Gastroesophageal sphincter (tissue), 4 donors: ENCODE results near the gene GALNT12. TPM values are rescaled to one million over a fixed set of nuclear protein-coding genes. Genes with fewer than 3 reads are reported as not detected.
A peak's percentile ranks its signal among the peaks of the same experiment; 100 is the strongest.

Source experiments
- ATAC-seq: fragments of 150-250 bp; one replicate; pipeline ENCODE4 v1.9.1; 2016; ENCODE audit warnings: mild to moderate bottlenecking, moderate library complexity
- H3K27ac ChIP-seq, 4 donors: fragments of 200-600 bp; sonication (generic) in 3 of 4; 1 replicate in 3 of 4; 2 replicates in 1 of 4; pipeline ENCODE4 v1.5.1; 2016 to 2019
- H3K27me3 ChIP-seq: fragments of 200-600 bp; sonication (generic); one replicate; pipeline ENCODE4 v1.5.1; 2019
- H3K36me3 ChIP-seq, 2 donors: fragments of 200-600 bp; sonication (generic); one replicate each; pipeline ENCODE4 v1.5.1; 2019; ENCODE audit warnings: control low read depth in 1 of 2
- H3K4me1 ChIP-seq, 3 donors: fragments of 200-600 bp; sonication (generic); 1 replicate in 2 of 3; 2 replicates in 1 of 3; pipeline ENCODE4 v1.5.1; 2016 to 2019; ENCODE audit warnings: control low read depth in 2 of 3
- H3K4me3 ChIP-seq, 2 donors: fragments of 200-600 bp; sonication (generic); one replicate each; pipeline ENCODE4 v1.5.1; 2019; ENCODE audit warnings: mild to moderate bottlenecking in 1 of 2, moderate library complexity in 1 of 2
- H3K9me3 ChIP-seq, 3 donors: fragments of 200-600 bp; sonication (generic); one replicate each; pipeline ENCODE4 v1.5.1; 2017 to 2019; ENCODE audit warnings: control low read depth in 2 of 3
- CTCF ChIP-seq, 4 experiments: fragments of 200-600 bp in 2 of 4; fragments of 450-650 bp in 2 of 4; sonication (generic) in 1 of 4; IDR thresholded peaks; one replicate each; pipeline ENCODE4 v1.5.1; 2017 to 2019; ENCODE audit warnings: antibody characterized with exemption in 4 of 4, mild to moderate bottlenecking in 2 of 4, moderate library complexity in 2 of 4
- EP300 ChIP-seq: sonication (generic); formaldehyde crosslinking; IDR thresholded peaks from one replicate; pipeline ENCODE4 v1.6.1; 2017; ENCODE audit warnings: antibody characterized with exemption, mild to moderate bottlenecking
- POLR2A ChIP-seq, 2 donors: fragments of 450-650 bp; IDR thresholded peaks; one replicate each; pipeline ENCODE4 v1.6.1; 2017; ENCODE audit warnings: antibody characterized with exemption in 2 of 2, mild to moderate bottlenecking in 2 of 2, moderate library complexity in 1 of 2
- POLR2AphosphoS5 ChIP-seq: sonication (generic); formaldehyde crosslinking; IDR thresholded peaks from one replicate; pipeline ENCODE4 v1.6.1; 2017; ENCODE audit warnings: antibody characterized with exemption
- WGBS, 2 donors: methylation state at CpG; one replicate each; pipeline ENCODE4 v1.1.5; 2018; ENCODE audit warnings: low coverage in 1 of 2; 5-methylcytosine and 5-hydroxymethylcytosine counted together
- total RNA-seq, 4 donors: library from RNA; depleted of rRNA; stranded (reverse); fragments of >200 nt; gene quantifications; one replicate each; pipeline ENCODE4 v1.1.0, GENCODE V29; 2016

GALNT12 gene
- total RNA-seq, 4 donors from 2014 or later, result 13.7 to 34.6 (median 15.2) TPM

- Histone ChIP-seq H3K27ac (no peak overlapping the region), H3K4me1 (peaks cover 0 to 46% (median 10%) of the 10 kb centered on the region in 3 donors), H3K4me3 (no peak overlapping the region), H3K27me3 (no peaks in the 10 kb centered on the region), H3K9me3 (no peaks in the 10 kb centered on the region), H3K36me3 (no peaks in the 10 kb centered on the region)
- no peak for ATAC-seq
- WGBS, 2 donors, result no CpG with 5 or more reads among the region's 3 CpGs
- TF ChIP-seq POLR2AphosphoS5, result no peak
These were observed 62.4 kb downstream of the GALNT12 start for GRCh38 chr9:98869866-98870265.

GRCh38 chr9:98870782-98871557 is 63.5 kb downstream of the GALNT12 start:
- ATAC-seq, result no peak
- H3K4me1 ChIP-seq, result peaks cover 0 to 36% (median 10%) of the 10 kb centered on the region in 3 donors
- H3K4me3 ChIP-seq, result no peak overlapping the region
- no peaks in the 10 kb centered on the region for H3K9me3 ChIP-seq
- TF ChIP-seq CTCF (IDR thresholded peaks at IDR 0.05), result no peak
- TF ChIP-seq EP300, result no peak
- no peak for TF ChIP-seq POLR2A (IDR thresholded peaks at IDR 0.05)
- H3K36me3 ChIP-seq, result no peaks in the 10 kb centered on the region
- H3K27ac ChIP-seq, result no peak overlapping the region
- WGBS, 2 donors, result 92 to 97% methylated on average over 4 to 5 of the region's 5 CpGs
- H3K27me3 ChIP-seq, result no peaks in the 10 kb centered on the region

GRCh38 chr9:98871558-98872065 is 64.1 kb downstream of the GALNT12 start:
- Histone ChIP-seq H3K27ac (no peak overlapping the region), H3K4me3 (no peak overlapping the region), H3K36me3 (no peaks in the 10 kb centered on the region), H3K9me3 (no peaks in the 10 kb centered on the region), H3K4me1 (peaks cover 0 to 29% (median 10%) of the 10 kb centered on the region in 3 donors), H3K27me3 (no peaks in the 10 kb centered on the region)
- TF ChIP-seq POLR2A (IDR thresholded peaks at IDR 0.05), result no peak
- TF ChIP-seq EP300, result no peak
- no peak for TF ChIP-seq POLR2AphosphoS5
- no peak for TF ChIP-seq CTCF (IDR thresholded peaks at IDR 0.05)
- ATAC-seq, result no peak
- WGBS, 2 donors, result 93 to 96% methylated on average over 3 to 8 of the region's 9 CpGs

- H3K36me3 ChIP-seq, result no peaks in the 10 kb centered on the region
- H3K4me1 ChIP-seq, result peaks cover 0 to 11% (median 5%) of the 10 kb centered on the region in 3 donors
- no peak for ATAC-seq
- H3K4me3 ChIP-seq, result no peak overlapping the region
- H3K27me3 ChIP-seq, result no peaks in the 10 kb centered on the region
- H3K9me3 ChIP-seq, result no peaks in the 10 kb centered on the region
- TF ChIP-seq POLR2AphosphoS5 (no peak), EP300 (no peak), POLR2A (IDR thresholded peaks at IDR 0.05) (no peak), CTCF (IDR thresholded peaks at IDR 0.05) (no peak)
- 78% methylated on average over 1 of the region's 2 CpGs; no CpG with 5 or more reads in 1 of the 2 donors for WGBS, 2 donors
- H3K27ac ChIP-seq, result peak overlapping the region in 1 of 4 donors; percentile 19
These were observed 66.1 kb downstream of the GALNT12 start for GRCh38 chr9:98873526-98873925.

- 56% methylated on average over 3 of the region's 3 CpGs; no CpG with 5 or more reads in 1 of the 2 donors for WGBS, 2 donors
- peak; percentile 55 for ATAC-seq
- no peaks in the 10 kb centered on the region for H3K9me3 ChIP-seq
- H3K27me3 ChIP-seq, result no peaks in the 10 kb centered on the region
- H3K4me3 ChIP-seq, result no peak overlapping the region
- H3K4me1 ChIP-seq, result peaks cover 0 to 11% (median 5%) of the 10 kb centered on the region in 3 donors
- peak overlapping the region in 1 of 4 donors; percentile 19 for H3K27ac ChIP-seq
- H3K36me3 ChIP-seq, result no peaks in the 10 kb centered on the region
- TF ChIP-seq POLR2AphosphoS5 (no peak), POLR2A (IDR thresholded peaks at IDR 0.05) (no peak)
These were observed 66.5 kb downstream of the GALNT12 start for GRCh38 chr9:98873951-98874371.
